ENCODE measurements around the gene ERC2. TPM values are rescaled to one million over a fixed set of nuclear protein-coding genes. Genes with fewer than 3 reads are reported as not detected.

The ERC2 gene
- total and polyA plus RNA-seq, 2 donors (not counting 3 experiments of a cell fraction or from before 2014, with no cell fraction given), result 5.6 to 15.5 TPM

DNA sequence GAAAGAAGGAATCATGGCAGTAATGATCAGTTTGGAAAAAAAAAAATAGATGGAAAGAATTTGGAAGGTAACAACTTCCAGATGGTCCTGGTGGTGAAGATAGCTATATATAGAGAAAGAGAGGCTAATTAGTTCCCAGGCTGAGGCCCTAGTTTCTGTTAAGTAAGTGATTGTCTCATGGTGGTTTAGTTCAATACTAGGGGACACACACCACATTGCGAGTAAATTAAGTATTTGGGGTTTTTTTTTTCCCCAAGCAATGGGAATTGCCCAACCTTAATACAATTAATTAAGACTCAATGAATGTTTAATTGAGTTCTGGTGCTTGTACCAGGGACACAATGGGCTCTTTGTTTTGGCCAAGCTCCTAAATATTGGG is 837.4 kb downstream of the ERC2 start:
- no TSS peak for BruUV-seq (replicated peaks)
- H3K79me2 ChIP-seq (ENCODE audit: control insufficient read depth, insufficient read depth, low read length), result no peaks in the 10 kb centered on the region
- no peak overlapping the region for H2AFZ ChIP-seq (ENCODE audit: low read depth, low read length)
- POLR2A ChIA-PET, result no interaction called here
- CTCF ChIA-PET, result interaction anchor here (1.5 to 1.6 kb wide), 2 partner anchors 13 to 620 kb away, joined by 3 read pairs; no protein-coding TSS in a partner anchor
- no peak overlapping the region for H3K4me2 ChIP-seq (ENCODE audit: insufficient read depth, low read length)
- no peaks in the 10 kb centered on the region for H3K27me3 ChIP-seq (ENCODE audit: control insufficient read depth in 2 of 2, insufficient read depth in 2 of 2, low read length in 2 of 2)
- no peak for TF ChIP-seq JUN (IDR thresholded peaks at IDR 0.05; ENCODE audit: borderline replicate concordance, insufficient read depth, insufficient read length, low read depth)
- TF ChIP-seq GATA2 (IDR thresholded peaks at IDR 0.05; ENCODE audit: insufficient read depth, insufficient read length, low read depth, low read length), result no peak
- no peak for TF ChIP-seq POLR2A (IDR thresholded peaks at IDR 0.05; ENCODE audit: low read depth, low read length)
- TF ChIP-seq, protein P1, sequence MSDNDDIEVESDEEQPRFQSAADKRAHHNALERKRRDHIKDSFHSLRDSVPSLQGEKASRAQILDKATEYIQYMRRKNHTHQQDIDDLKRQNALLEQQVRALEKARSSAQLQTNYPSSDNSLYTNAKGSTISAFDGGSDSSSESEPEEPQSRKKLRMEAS (IDR thresholded peaks at IDR 0.05; ENCODE audit: insufficient read depth, insufficient read length), result no peak
- no peak for TF ChIP-seq POLR2AphosphoS5 (IDR thresholded peaks at IDR 0.05; ENCODE audit: insufficient read depth, low read depth, low read length)
- TF ChIP-seq FOS (IDR thresholded peaks at IDR 0.05; ENCODE audit: borderline replicate concordance, insufficient read depth, low read length), result no peak
- no peak for TF ChIP-seq EZH2 (IDR thresholded peaks at IDR 0.05; ENCODE audit: borderline replicate concordance, low read depth, low read length, severe bottlenecking)
- TF ChIP-seq, protein P2, sequence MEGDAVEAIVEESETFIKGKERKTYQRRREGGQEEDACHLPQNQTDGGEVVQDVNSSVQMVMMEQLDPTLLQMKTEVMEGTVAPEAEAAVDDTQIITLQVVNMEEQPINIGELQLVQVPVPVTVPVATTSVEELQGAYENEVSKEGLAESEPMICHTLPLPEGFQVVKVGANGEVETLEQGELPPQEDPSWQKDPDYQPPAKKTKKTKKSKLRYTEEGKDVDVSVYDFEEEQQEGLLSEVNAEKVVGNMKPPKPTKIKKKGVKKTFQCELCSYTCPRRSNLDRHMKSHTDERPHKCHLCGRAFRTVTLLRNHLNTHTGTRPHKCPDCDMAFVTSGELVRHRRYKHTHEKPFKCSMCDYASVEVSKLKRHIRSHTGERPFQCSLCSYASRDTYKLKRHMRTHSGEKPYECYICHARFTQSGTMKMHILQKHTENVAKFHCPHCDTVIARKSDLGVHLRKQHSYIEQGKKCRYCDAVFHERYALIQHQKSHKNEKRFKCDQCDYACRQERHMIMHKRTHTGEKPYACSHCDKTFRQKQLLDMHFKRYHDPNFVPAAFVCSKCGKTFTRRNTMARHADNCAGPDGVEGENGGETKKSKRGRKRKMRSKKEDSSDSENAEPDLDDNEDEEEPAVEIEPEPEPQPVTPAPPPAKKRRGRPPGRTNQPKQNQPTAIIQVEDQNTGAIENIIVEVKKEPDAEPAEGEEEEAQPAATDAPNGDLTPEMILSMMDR (IDR thresholded peaks at IDR 0.05; ENCODE audit: extremely low read depth in 1 of 2, insufficient read depth in 1 of 2, low read depth in 1 of 2, low read length in 2 of 2), result no peak
- no peak overlapping the region for H3K27ac ChIP-seq (ENCODE audit: insufficient read depth, low read depth, low read length)
- H3K4me3 ChIP-seq (replicated peaks in 1 of 3; ENCODE audit: insufficient read depth in 1 of 3, low read depth in 1 of 3, low read length in 3 of 3), result no peak overlapping the region
- FAIRE-seq (no peak), DNase-seq (ENCODE audit: low read depth, low spot score) (no peak)
- H4K20me1 ChIP-seq (replicated peaks; ENCODE audit: control insufficient read depth, extremely low read depth, insufficient read depth, low read length), result no peaks in the 10 kb centered on the region
- H3K36me3 ChIP-seq (ENCODE audit: control insufficient read depth in 2 of 2, extremely low read depth in 1 of 2, insufficient read depth in 2 of 2, low read length in 2 of 2), result no peaks in the 10 kb centered on the region
- dilution Hi-C loops (cut with MboI; ENCODE audit: extremely low pct_ligation_motif_present, low sequenced_read_pairs), result no loop called here
- H3K9ac ChIP-seq (replicated peaks; ENCODE audit: extremely low read depth, insufficient read depth, low read length), result no peak overlapping the region
- no peaks in the 10 kb centered on the region for H3K9me1 ChIP-seq (replicated peaks; ENCODE audit: control insufficient read depth, extremely low read depth, insufficient read depth, low read length)
- intact Hi-C loops (cut with micrococcal nuclease), result no loop called here
- H3K9me3 ChIP-seq (replicated peaks; ENCODE audit: control insufficient read depth, insufficient read depth, low read length), result no peaks in the 10 kb centered on the region
- no peaks in the 10 kb centered on the region for H3K4me1 ChIP-seq (ENCODE audit: control insufficient read depth, extremely low read depth, insufficient read depth, low read length)
